B cell (primary cell): ENCODE data around the gene RPTOR. TPM values are rescaled to one million over a fixed set of nuclear protein-coding genes. Genes with fewer than 3 reads are reported as not detected.

Experiments used
- ATAC-seq: fragments of 200-7000 bp; cut with Tn5 transposase; one replicate; pipeline ENCODE4 v1.10.0; 2021; ENCODE audit warnings: low read depth, mild to moderate bottlenecking, moderate number of reproducible peaks, moderate library complexity
- CTCF ChIA-PET: fragments of 350-600 bp; sonication (Branson Sonifier 250); formaldehyde crosslinking; loops from one replicate; lab custom pipeline; 2021; ENCODE audit warnings: antibody characterized with exemption, inconsistent platforms; lab: Charles Lee
- POLR2A ChIA-PET: fragments of 350-600 bp; sonication (Branson Sonifier 250); formaldehyde crosslinking; loops from one replicate; lab custom pipeline; 2021; ENCODE audit warnings: antibody characterized with exemption; lab: Charles Lee
- DNase-seq: peaks from one replicate; pipeline ENCODE4 v3.0.0; 2013
- H2AFZ ChIP-seq: 2 replicates; pipeline ENCODE4 v1.6.1; 2012; ENCODE audit warnings: mild to moderate bottlenecking, low read depth, low read length; ENCODE audit not compliant: insufficient read depth, poor library complexity, severe bottlenecking
- H3K27ac ChIP-seq, 2 donors: 1 replicate in 1 of 2; 2 replicates in 1 of 2; pipeline ENCODE4 v1.5.1; 2012 to 2013; ENCODE audit warnings: low read length in 2 of 2, mild to moderate bottlenecking in 2 of 2, moderate library complexity in 1 of 2
- H3K27me3 ChIP-seq, 4 experiments: fragments of 200-600 bp in 1 of 4; sonication (generic) in 1 of 4; replicated peaks in 1 of 4; 1 replicate in 2 of 4; 2 replicates in 2 of 4; pipeline versions ENCODE4 v1.6.1 to v1.7.0; 2013 to 2016; ENCODE audit warnings: low read length in 3 of 4, mild to moderate bottlenecking in 2 of 4, mixed read lengths in 1 of 4, moderate library complexity in 1 of 4; ENCODE audit not compliant: insufficient read depth in 4 of 4, control insufficient read depth in 3 of 4; ENCODE audit errors: control extremely low read depth in 1 of 4
- H3K36me3 ChIP-seq, 2 experiments: replicated peaks in 1 of 2; 1 replicate in 1 of 2; 2 replicates in 1 of 2; pipeline versions ENCODE4 v1.6.1 to v1.7.1; 2013; ENCODE audit warnings: low read length in 1 of 2; ENCODE audit not compliant: insufficient read depth in 2 of 2, control insufficient read depth in 1 of 2; ENCODE audit errors: control extremely low read depth in 1 of 2, extremely low read depth in 1 of 2
- H3K4me1 ChIP-seq, 2 donors: fragments of 200-600 bp in 1 of 2; sonication (generic) in 1 of 2; 1 replicate in 1 of 2; 2 replicates in 1 of 2; pipeline versions ENCODE4 v1.5.1 to v1.6.1; 2013 to 2017; ENCODE audit warnings: low read length in 2 of 2; ENCODE audit not compliant: control insufficient read depth in 2 of 2, insufficient read depth in 2 of 2
- H3K4me2 ChIP-seq: replicated peaks from 2 replicates; pipeline ENCODE3; 2012; ENCODE audit warnings: mild to moderate bottlenecking, low read depth, low read length; ENCODE audit not compliant: poor library complexity, severe bottlenecking
- H3K4me3 ChIP-seq, 5 experiments: fragments of 200-600 bp in 1 of 5; sonication (generic) in 1 of 5; 1 replicate in 3 of 5; 2 replicates in 2 of 5; pipeline versions ENCODE4 v1.5.1 to v1.7.0; 2011 to 2016; ENCODE audit warnings: low read length in 4 of 5, mild to moderate bottlenecking in 4 of 5, low read depth in 2 of 5, control low read depth in 1 of 5, moderate library complexity in 1 of 5; ENCODE audit not compliant: insufficient read depth in 1 of 5; ENCODE audit errors: control extremely low read depth in 1 of 5, extremely low read depth in 1 of 5
- H3K79me2 ChIP-seq: fragments of 200-600 bp; sonication (generic); one replicate; pipeline ENCODE4 v1.6.0; 2016; ENCODE audit warnings: low read length; ENCODE audit not compliant: control insufficient read depth, insufficient read depth
- H3K9ac ChIP-seq: fragments of 200-600 bp; sonication (generic); 2 replicates; pipeline ENCODE4 v1.6.1; 2017; ENCODE audit warnings: mild to moderate bottlenecking, low read length, moderate library complexity
- H3K9me3 ChIP-seq, 3 donors: one replicate each; pipeline versions ENCODE4 v1.6.1 to v1.7.1; 2013; ENCODE audit warnings: low read length in 2 of 3; ENCODE audit not compliant: control insufficient read depth in 2 of 3, insufficient read depth in 1 of 3; ENCODE audit errors: control extremely low read depth in 1 of 3
- H4K20me1 ChIP-seq: 2 replicates; pipeline ENCODE4 v1.6.0; 2012; ENCODE audit warnings: mild to moderate bottlenecking, low read length; ENCODE audit not compliant: insufficient read depth, control insufficient read depth, poor library complexity, severe bottlenecking
- H3K27ac Mint-ChIP-seq: one replicate; pipeline ENCODE4 v1.8.0; 2021; ENCODE audit warnings: mixed read lengths
- H3K27me3 Mint-ChIP-seq: one replicate; pipeline ENCODE4 v1.8.0; 2021; ENCODE audit warnings: mixed read lengths
- H3K4me1 Mint-ChIP-seq: one replicate; pipeline ENCODE4 v1.8.0; 2021; ENCODE audit warnings: mixed read lengths
- H3K4me3 Mint-ChIP-seq: one replicate; pipeline ENCODE4 v1.8.0; 2021; ENCODE audit warnings: mixed read lengths
- H3K9me3 Mint-ChIP-seq: one replicate; pipeline ENCODE4 v1.8.0; 2022; ENCODE audit warnings: mixed read lengths; ENCODE audit not compliant: insufficient read depth
- CTCF ChIP-seq: fragments of 200-600 bp; IDR thresholded peaks from one replicate; pipeline ENCODE4 v1.8.0; 2022; ENCODE audit warnings: antibody characterized with exemption, mild to moderate bottlenecking
- EZH2 ChIP-seq: IDR thresholded peaks from 2 replicates; pipeline ENCODE4 v1.6.1; 2012; ENCODE audit warnings: borderline replicate concordance, low read depth, mild to moderate bottlenecking, moderate library complexity, low read length; ENCODE audit not compliant: insufficient read depth, poor library complexity, severe bottlenecking
- WGBS: methylation state at CpG from one replicate; pipeline ENCODE4 v1.1.5; 2013; ENCODE audit warnings: missing lambda C conversion rate; ENCODE audit not compliant: insufficient coverage; 5-methylcytosine and 5-hydroxymethylcytosine counted together
- intact Hi-C: fragments of 100-400 bp; cut with micrococcal nuclease; formaldehyde crosslinking; loops from one replicate; pipeline ENCODE4 v1.10.0; 2022
- polyA plus RNA-seq: library from polyadenylated mRNA; depleted of rRNA; stranded (reverse); fragments of >200 nt; gene quantifications from 2 replicates; pipeline ENCODE4 v1.2.3, GENCODE V29; 2012
- total RNA-seq, 2 donors: library from RNA; stranded (reverse); fragments of 120-200 nt in 1 of 2; gene quantifications; 1 replicate in 1 of 2; 2 replicates in 1 of 2; pipeline versions ENCODE4 v1.2.3 to v1.2.4, GENCODE V29; 2013 to 2022

RPTOR gene
- total and polyA plus RNA-seq, 2 donors (not counting 1 experiment from before 2014, with no cell fraction given): 13.4 to 58.8 TPM

- H3K27ac Mint-ChIP-seq: peak overlapping the region; percentile 68
These were observed 91.9 kb downstream of the RPTOR start for GRCh38 chr17:80636361-80637018.

More at GRCh38 chr17:80636361-80637018, 91.9 kb downstream of the RPTOR start:
- H3K4me3 ChIP-seq: no peak overlapping the region
- H3K9me3 Mint-ChIP-seq: no peaks in the 10 kb centered on the region
- peaks cover 0 to 5% (median 0%) of the 10 kb centered on the region in 3 donors for H3K9me3 ChIP-seq
- peak overlapping the region; percentile 65 for H3K4me3 Mint-ChIP-seq
- H3K27me3 ChIP-seq: no peaks in the 10 kb centered on the region
- H2AFZ ChIP-seq: no peak overlapping the region
- H3K27ac ChIP-seq: no peak overlapping the region
- ATAC-seq: peak; percentile 33
- H3K36me3 ChIP-seq: no peaks in the 10 kb centered on the region
- H3K4me1 ChIP-seq: peaks cover 0 to 13% of the 10 kb centered on the region in 2 donors
- CTCF ChIA-PET: interaction anchor here (1.7 kb wide), 1 partner anchor 21 kb away, joined by 5 read pairs; no protein-coding TSS in a partner anchor
- no peak overlapping the region for H3K4me2 ChIP-seq
- intact Hi-C loops: no loop called here
- POLR2A ChIA-PET: no interaction called here
- H3K9ac ChIP-seq: no peak overlapping the region
- TF ChIP-seq EZH2 (no peak), CTCF (no peak)
- H3K79me2 ChIP-seq: peaks cover 51% of the 10 kb centered on the region
- H4K20me1 ChIP-seq: peaks cover 44% of the 10 kb centered on the region
- H3K27me3 Mint-ChIP-seq: no peaks in the 10 kb centered on the region
- peaks cover 24% of the 10 kb centered on the region for H3K4me1 Mint-ChIP-seq
- DNase-seq: peak; percentile 34
- 97% methylated on average over 18 of the region's 20 CpGs for WGBS
